SK-N-SH (cell line): ENCODE results near the gene HP. TPM values are rescaled to one million over a fixed set of nuclear protein-coding genes. Genes with fewer than 3 reads are reported as not detected.

Experiments used
- CTCF ChIA-PET: fragments of 300-600, 350-600 bp; formaldehyde crosslinking; extraction: SDS; loops from one replicate; lab custom pipeline; 2021; lab: Yijun Ruan, JAX
- POLR2A ChIA-PET: fragments of 350-600 bp; sonication (Branson Sonifier 250); formaldehyde crosslinking; extraction: SDS; loops from one replicate; lab custom pipeline; 2020; ENCODE audit warnings: antibody characterized with exemption, inconsistent platforms; lab: Yijun Ruan, JAX
- DNase-seq: peaks from one replicate; pipeline ENCODE4 v3.0.0; 2012
- H2AFZ ChIP-seq: fragments of 200-600 bp; sonication (generic); 2 replicates; pipeline ENCODE4 v1.8.1; 2016; ENCODE audit warnings: antibody characterized with exemption, mild to moderate bottlenecking, low read depth
- H3F3A ChIP-seq: fragments of 200-600 bp; sonication (generic); replicated peaks from 2 replicates; pipeline ENCODE3; 2016; ENCODE audit warnings: antibody characterized with exemption, mild to moderate bottlenecking; ENCODE audit not compliant: insufficient read depth
- H3K27ac ChIP-seq, 2 experiments: fragments of 200-500 bp in 1 of 2; fragments of 200-600 bp in 1 of 2; sonication (Bioruptor generic) in 1 of 2; sonication (generic), shearing (Covaris generic) in 1 of 2; 2 replicates each; pipeline versions ENCODE4 v1.5.1 to v1.6.1; 2014 to 2016; ENCODE audit warnings: low read depth in 2 of 2, inconsistent platforms in 1 of 2, low read length in 1 of 2, mild to moderate bottlenecking in 1 of 2, mixed read lengths in 1 of 2
- H3K27me3 ChIP-seq: fragments of 200-600 bp; sonication (generic), shearing (Covaris generic); 2 replicates; pipeline ENCODE4 v1.6.1; 2016; ENCODE audit warnings: mixed run types; ENCODE audit not compliant: insufficient read depth
- H3K36me3 ChIP-seq, 2 experiments: fragments of 200-500 bp in 1 of 2; fragments of 200-600 bp in 1 of 2; sonication (Bioruptor generic) in 1 of 2; sonication (generic) in 1 of 2; replicated peaks in 1 of 2; 2 replicates each; pipeline versions ENCODE3 to v1.5.1; 2014 to 2016; ENCODE audit warnings: low read length in 1 of 2, mild to moderate bottlenecking in 1 of 2; ENCODE audit not compliant: insufficient read depth in 2 of 2, control insufficient read depth in 1 of 2
- H3K4me1 ChIP-seq, 2 experiments: fragments of 200-500 bp in 1 of 2; fragments of 200-600 bp in 1 of 2; sonication (Bioruptor generic) in 1 of 2; sonication (generic), shearing (Covaris generic) in 1 of 2; 2 replicates each; pipeline versions ENCODE4 v1.5.1 to v1.6.1; 2014 to 2016; ENCODE audit warnings: low read depth in 1 of 2, low read length in 1 of 2, mixed run types in 1 of 2; ENCODE audit not compliant: insufficient read depth in 2 of 2, control insufficient read depth in 1 of 2
- H3K4me2 ChIP-seq: fragments of 200-600 bp; sonication (generic), shearing (Covaris generic); 2 replicates; pipeline ENCODE4 v1.6.1; 2017; ENCODE audit warnings: mixed run types
- H3K4me3 ChIP-seq, 2 experiments: fragments of 200-500 bp in 1 of 2; fragments of 200-600 bp in 1 of 2; sonication (Bioruptor generic) in 1 of 2; sonication (generic), shearing (Covaris generic) in 1 of 2; 2 replicates each; pipeline versions ENCODE4 v1.5.1 to v1.8.1; 2014 to 2016; ENCODE audit warnings: low read depth in 2 of 2, inconsistent platforms in 1 of 2, low read length in 1 of 2, mild to moderate bottlenecking in 1 of 2, mixed read lengths in 1 of 2, moderate library complexity in 1 of 2
- H3K79me2 ChIP-seq: fragments of 200-600 bp; sonication (generic); 2 replicates; pipeline ENCODE4 v1.8.1; 2017; ENCODE audit warnings: mild to moderate bottlenecking; ENCODE audit not compliant: insufficient read depth
- H3K9ac ChIP-seq: fragments of 200-600 bp; sonication (generic); 2 replicates; pipeline ENCODE4 v1.6.1; 2017; ENCODE audit warnings: mixed run types
- H3K9me2 ChIP-seq: fragments of 200-600 bp; sonication (generic); 2 replicates; pipeline ENCODE4 v1.6.1; 2017; ENCODE audit warnings: mixed run types
- H3K9me3 ChIP-seq: fragments of 200-600 bp; sonication (generic); 2 replicates; pipeline ENCODE4 v1.6.1; 2017; ENCODE audit warnings: mixed run types, mild to moderate bottlenecking, moderate library complexity
- H4K20me1 ChIP-seq: fragments of 200-600 bp; sonication (generic); 2 replicates; pipeline ENCODE4 v1.6.1; 2017; ENCODE audit warnings: mild to moderate bottlenecking, mixed run types; ENCODE audit not compliant: insufficient read depth
- CHD2 ChIP-seq: fragments of 150-350 bp; IDR thresholded peaks from 2 replicates; pipeline ENCODE4 v1.6.1; 2018; ENCODE audit warnings: low read length; ENCODE audit not compliant: partially characterized antibody
- CTCF ChIP-seq: fragments of 200-600 bp; sonication (generic); IDR thresholded peaks from 2 replicates; pipeline ENCODE4 v1.6.1; 2017; ENCODE audit warnings: antibody characterized with exemption, mild to moderate bottlenecking, moderate library complexity
- EP300 ChIP-seq, 2 experiments: IDR thresholded peaks; 2 replicates each; pipeline versions ENCODE4 v1.4.0 to v1.6.1; 2012; ENCODE audit warnings: borderline replicate concordance in 1 of 2, low read depth in 1 of 2, low read length in 1 of 2
- EZH2phosphoT487 ChIP-seq: fragments of 200-600 bp; sonication (generic); IDR thresholded peaks from 2 replicates; pipeline ENCODE4 v1.6.1; 2017; ENCODE audit warnings: low read depth, mixed run types, mild to moderate bottlenecking, antibody characterized with exemption, moderate library complexity, borderline replicate concordance
- GATA2 ChIP-seq: sonication (generic); formaldehyde crosslinking; IDR thresholded peaks from 2 replicates; pipeline ENCODE4 v1.5.0; 2020; ENCODE audit warnings: mild to moderate bottlenecking, missing genetic modification reagents
- JUND ChIP-seq: IDR thresholded peaks from 2 replicates; pipeline ENCODE4 v1.4.0; 2012
- NFIC ChIP-seq: IDR thresholded peaks from 2 replicates; pipeline ENCODE4 v1.4.0; 2012; ENCODE audit warnings: borderline replicate concordance
- NRF1 ChIP-seq: IDR thresholded peaks from 2 replicates; pipeline ENCODE4 v1.6.1; 2012; ENCODE audit warnings: low read depth, mild to moderate bottlenecking, low read length
- TEAD4 ChIP-seq: IDR thresholded peaks from 2 replicates; pipeline ENCODE4 v1.4.0; 2012; ENCODE audit warnings: mild to moderate bottlenecking, borderline replicate concordance; ENCODE audit not compliant: insufficient read depth
- USF1 ChIP-seq: IDR thresholded peaks from 2 replicates; pipeline ENCODE4 v1.4.0; 2012; ENCODE audit warnings: low read depth, borderline replicate concordance
- WGBS: methylation state at CpG from one replicate; pipeline ENCODE4 v1.1.6; 2017; ENCODE audit warnings: low lambda C conversion rate; 5-methylcytosine and 5-hydroxymethylcytosine counted together
- polyA plus RNA-seq, 3 experiments: library from polyadenylated mRNA; depleted of rRNA; stranded (reverse); fragments of >200 nt; gene quantifications; 2 replicates each; pipeline ENCODE4 v1.2.3, GENCODE V29; 2012
- TF ChIP-seq, protein P1 (sequence below): IDR thresholded peaks from 2 replicates; pipeline ENCODE4 v1.4.0; 2012; ENCODE audit warnings: low read depth, borderline replicate concordance
- TF ChIP-seq, protein P2 (sequence below): IDR thresholded peaks from 2 replicates; pipeline ENCODE4 v1.4.0; 2012; ENCODE audit warnings: low read depth
- TF ChIP-seq, protein P3 (sequence below): IDR thresholded peaks from 2 replicates; pipeline ENCODE4 v1.6.1; 2012; ENCODE audit warnings: mild to moderate bottlenecking, low read depth, low read length, moderate library complexity

Gene HP
- polyA plus RNA-seq, 1 of the 3 experiments (the other 2 are of a cell fraction) = not detected

DNA sequence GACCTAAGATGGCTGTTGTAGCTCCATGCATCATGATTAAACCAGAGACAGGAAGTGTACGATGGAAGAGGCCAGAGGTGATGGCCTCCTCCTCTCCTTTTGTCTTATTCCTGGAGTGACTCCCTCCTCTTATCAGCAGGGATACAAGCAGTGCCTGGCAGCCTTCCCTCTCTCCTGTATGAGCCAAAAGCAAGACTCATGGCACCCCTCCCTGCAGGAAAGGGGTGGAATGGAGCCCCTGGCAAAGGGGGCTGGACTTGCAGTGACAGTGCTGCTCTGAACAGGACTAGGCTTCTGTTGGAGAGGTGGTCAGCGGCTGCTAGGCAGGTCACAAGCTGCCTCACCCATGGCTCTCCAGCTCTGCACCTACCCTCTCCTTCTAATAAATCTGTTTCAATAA lies 30.7 kb downstream of the HP start:
- Histone ChIP-seq H3K4me1 (no peaks in the 10 kb centered on the region), H3K27ac (no peak overlapping the region), H4K20me1 (no peaks in the 10 kb centered on the region), H3F3A (no peaks in the 10 kb centered on the region), H3K27me3 (no peaks in the 10 kb centered on the region), H3K9ac (no peak overlapping the region), H3K9me2 (no peaks in the 10 kb centered on the region), H3K4me3 (no peak overlapping the region; a peak in 1 of 4 replicates), H3K36me3 (peaks cover 53% of the 10 kb centered on the region in 2 experiments), H3K9me3 (peaks cover 10% of the 10 kb centered on the region; the same call in 1 of the 2 replicates), H3K4me2 (no peak overlapping the region), H2AFZ (no peak overlapping the region), H3K79me2 (no peaks in the 10 kb centered on the region; the same call in 1 of the 2 replicates)
- ChIA-PET POLR2A (interaction anchor here (0.9 kb wide), 1 partner anchor 8 kb away, joined by 3 read pairs; no protein-coding TSS in a partner anchor), CTCF (interaction anchor here (1.2 kb wide), 1 partner anchor 18 kb away, joined by 6 read pairs; no protein-coding TSS in a partner anchor)
- DNase-seq = no peak
- WGBS = 90% methylated on average over 1 of the region's 2 CpGs
- no peak for TF ChIP-seq EZH2phosphoT487
- no peak for TF ChIP-seq CHD2
- TF ChIP-seq, protein P1, sequence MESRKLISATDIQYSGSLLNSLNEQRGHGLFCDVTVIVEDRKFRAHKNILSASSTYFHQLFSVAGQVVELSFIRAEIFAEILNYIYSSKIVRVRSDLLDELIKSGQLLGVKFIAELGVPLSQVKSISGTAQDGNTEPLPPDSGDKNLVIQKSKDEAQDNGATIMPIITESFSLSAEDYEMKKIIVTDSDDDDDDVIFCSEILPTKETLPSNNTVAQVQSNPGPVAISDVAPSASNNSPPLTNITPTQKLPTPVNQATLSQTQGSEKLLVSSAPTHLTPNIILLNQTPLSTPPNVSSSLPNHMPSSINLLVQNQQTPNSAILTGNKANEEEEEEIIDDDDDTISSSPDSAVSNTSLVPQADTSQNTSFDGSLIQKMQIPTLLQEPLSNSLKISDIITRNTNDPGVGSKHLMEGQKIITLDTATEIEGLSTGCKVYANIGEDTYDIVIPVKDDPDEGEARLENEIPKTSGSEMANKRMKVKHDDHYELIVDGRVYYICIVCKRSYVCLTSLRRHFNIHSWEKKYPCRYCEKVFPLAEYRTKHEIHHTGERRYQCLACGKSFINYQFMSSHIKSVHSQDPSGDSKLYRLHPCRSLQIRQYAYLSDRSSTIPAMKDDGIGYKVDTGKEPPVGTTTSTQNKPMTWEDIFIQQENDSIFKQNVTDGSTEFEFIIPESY = no peak
- no peak for TF ChIP-seq USF1
- no peak for TF ChIP-seq NRF1
- no peak for TF ChIP-seq EP300 (IDR thresholded peaks at IDR 0.05; ENCODE audit: borderline replicate concordance in 1 of 2, low read depth in 1 of 2, low read length in 1 of 2)
- TF ChIP-seq TEAD4 = no peak
- TF ChIP-seq NFIC = no peak
- no peak for TF ChIP-seq JUND

GRCh38 chr16:72091217-72091616 lies 36.9 kb downstream of the HP start:
- ChIA-PET POLR2A (no interaction called here), CTCF (interaction anchor here (1.2 to 2.7 kb wide), 2 partner anchors 25 to 29 kb away, joined by 4 to 10 read pairs; partner anchors contain the start of gene HPR)
- Histone ChIP-seq H3K27me3 (no peaks in the 10 kb centered on the region), H3K9me3 (no peaks in the 10 kb centered on the region), H3K4me1 (peaks cover 9 to 19% of the 10 kb centered on the region in 2 experiments; a peak in 3 of 4 replicates), H3K4me3 (no peak overlapping the region), H2AFZ (no peak overlapping the region), H3K36me3 (peaks cover 35 to 45% of the 10 kb centered on the region in 2 experiments), H3K27ac (no peak overlapping the region), H3K9ac (no peak overlapping the region), H3K79me2 (peaks cover 56% of the 10 kb centered on the region), H4K20me1 (no peaks in the 10 kb centered on the region), H3K9me2 (no peaks in the 10 kb centered on the region), H3F3A (peaks cover 4% of the 10 kb centered on the region), H3K4me2 (no peak overlapping the region)
- no peak for DNase-seq
- 75% methylated on average over 3 of the region's 3 CpGs for WGBS
- TF ChIP-seq CTCF = no peak
- TF ChIP-seq, protein P2, sequence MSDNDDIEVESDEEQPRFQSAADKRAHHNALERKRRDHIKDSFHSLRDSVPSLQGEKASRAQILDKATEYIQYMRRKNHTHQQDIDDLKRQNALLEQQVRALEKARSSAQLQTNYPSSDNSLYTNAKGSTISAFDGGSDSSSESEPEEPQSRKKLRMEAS = no peak
- TF ChIP-seq GATA2 = no peak
- TF ChIP-seq, protein P1 = no peak
- no peak for TF ChIP-seq EZH2phosphoT487
- TF ChIP-seq, protein P3, sequence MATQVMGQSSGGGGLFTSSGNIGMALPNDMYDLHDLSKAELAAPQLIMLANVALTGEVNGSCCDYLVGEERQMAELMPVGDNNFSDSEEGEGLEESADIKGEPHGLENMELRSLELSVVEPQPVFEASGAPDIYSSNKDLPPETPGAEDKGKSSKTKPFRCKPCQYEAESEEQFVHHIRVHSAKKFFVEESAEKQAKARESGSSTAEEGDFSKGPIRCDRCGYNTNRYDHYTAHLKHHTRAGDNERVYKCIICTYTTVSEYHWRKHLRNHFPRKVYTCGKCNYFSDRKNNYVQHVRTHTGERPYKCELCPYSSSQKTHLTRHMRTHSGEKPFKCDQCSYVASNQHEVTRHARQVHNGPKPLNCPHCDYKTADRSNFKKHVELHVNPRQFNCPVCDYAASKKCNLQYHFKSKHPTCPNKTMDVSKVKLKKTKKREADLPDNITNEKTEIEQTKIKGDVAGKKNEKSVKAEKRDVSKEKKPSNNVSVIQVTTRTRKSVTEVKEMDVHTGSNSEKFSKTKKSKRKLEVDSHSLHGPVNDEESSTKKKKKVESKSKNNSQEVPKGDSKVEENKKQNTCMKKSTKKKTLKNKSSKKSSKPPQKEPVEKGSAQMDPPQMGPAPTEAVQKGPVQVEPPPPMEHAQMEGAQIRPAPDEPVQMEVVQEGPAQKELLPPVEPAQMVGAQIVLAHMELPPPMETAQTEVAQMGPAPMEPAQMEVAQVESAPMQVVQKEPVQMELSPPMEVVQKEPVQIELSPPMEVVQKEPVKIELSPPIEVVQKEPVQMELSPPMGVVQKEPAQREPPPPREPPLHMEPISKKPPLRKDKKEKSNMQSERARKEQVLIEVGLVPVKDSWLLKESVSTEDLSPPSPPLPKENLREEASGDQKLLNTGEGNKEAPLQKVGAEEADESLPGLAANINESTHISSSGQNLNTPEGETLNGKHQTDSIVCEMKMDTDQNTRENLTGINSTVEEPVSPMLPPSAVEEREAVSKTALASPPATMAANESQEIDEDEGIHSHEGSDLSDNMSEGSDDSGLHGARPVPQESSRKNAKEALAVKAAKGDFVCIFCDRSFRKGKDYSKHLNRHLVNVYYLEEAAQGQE = no peak
